K562 treated with DMSO at 1 percent for 4 hours (cell line): ENCODE results near the gene MTARC2. TPM values are rescaled to one million over a fixed set of nuclear protein-coding genes. Genes with fewer than 3 reads are reported as not detected.

Experiments
- total RNA-seq: library from RNA; unstranded; fragments of 300-600 nt; gene quantifications from 2 replicates; pipeline ENCODE4 v1.2.3, GENCODE V29; 2022; ENCODE audit not compliant: insufficient read depth

The MTARC2 gene
- total RNA-seq, result not detected in 2 replicates

GRCh38 chr1:220748089-220748934, at the start of gene MTARC2:
TSS of gene MTARC2 (plus strand) at chr1:220748322. CDS start at chr1:220748532, 210 bp downstream.

DNA sequence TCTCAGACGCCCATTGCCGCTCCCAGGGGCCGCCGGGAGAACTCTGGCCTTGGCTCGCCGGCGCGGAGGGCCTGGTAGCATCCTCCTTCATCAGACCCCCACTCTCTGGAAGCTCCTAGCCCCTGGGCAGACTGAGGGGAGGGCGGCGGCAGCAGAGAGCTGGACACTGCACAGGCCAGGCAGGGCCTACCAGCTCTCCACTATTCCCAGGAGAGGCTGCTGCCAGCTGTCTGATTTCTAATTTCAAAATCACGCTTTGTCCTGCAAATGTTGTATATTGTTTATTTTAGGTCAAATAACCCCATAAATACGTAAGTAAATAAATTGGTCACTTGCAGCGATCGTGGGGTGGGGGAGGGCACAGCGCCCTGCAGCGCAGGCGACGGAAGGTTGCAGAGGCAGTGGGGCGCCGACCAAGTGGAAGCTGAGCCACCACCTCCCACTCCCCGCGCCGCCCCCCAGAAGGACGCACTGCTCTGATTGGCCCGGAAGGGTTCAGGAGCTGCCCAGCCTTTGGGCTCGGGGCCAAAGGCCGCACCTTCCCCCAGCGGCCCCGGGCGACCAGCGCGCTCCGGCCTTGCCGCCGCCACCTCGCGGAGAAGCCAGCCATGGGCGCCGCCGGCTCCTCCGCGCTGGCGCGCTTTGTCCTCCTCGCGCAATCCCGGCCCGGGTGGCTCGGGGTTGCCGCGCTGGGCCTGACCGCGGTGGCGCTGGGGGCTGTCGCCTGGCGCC, 38.4 kb downstream of the MTARC2 start, which contains the start of gene MTARC1:
Gene MTARC1, plus strand, starts transcription at position 577 of the 732 bp plus-strand sequence. Its CDS starts 32 bp downstream, at position 609.

Other genes with a start within 250 kb of the MTARC2 start
- gene MARK1, start 220.2 kb upstream of the MTARC2 start, total RNA-seq, result not detected in 2 replicates
- not detected in 2 replicates for gene C1orf115, start 58.0 kb upstream of the MTARC2 start, total RNA-seq
- not detected in 2 replicates for gene MTARC1, start 38.6 kb downstream of the MTARC2 start, total RNA-seq
- gene HLX, start 131.1 kb downstream of the MTARC2 start, total RNA-seq, result 5.5 TPM in 1 of 2 replicates, not detected in the other